ENCODE results near the gene POLR3H.
A peak's percentile ranks its signal among the peaks of the same experiment; 100 is the strongest.

POLR3H gene

DNA sequence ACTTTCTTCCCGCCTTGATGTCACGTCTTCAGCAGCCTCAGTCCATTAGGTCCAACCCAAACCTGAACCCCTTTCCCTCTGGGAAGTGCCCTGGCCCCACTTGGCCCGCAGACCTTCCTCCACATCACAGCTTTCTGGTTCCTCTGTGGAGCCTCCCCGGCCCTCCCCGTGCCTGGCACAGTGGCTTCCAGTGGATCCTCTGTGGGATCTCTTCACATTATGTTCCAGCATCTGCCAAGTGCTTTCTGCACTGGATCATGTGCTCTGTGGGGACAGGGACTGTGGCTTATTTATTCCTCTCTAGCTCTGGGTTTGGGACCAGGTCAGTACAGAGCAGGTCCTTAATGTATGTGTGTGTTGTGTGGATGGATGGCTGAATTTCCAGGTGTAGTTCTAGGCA is 30.9 kb downstream of the POLR3H start:
- no peak for DNase-seq

GRCh38 chr22:41512421-41513194 is 31.7 kb downstream of the POLR3H start:
- DNase-seq: peak; percentile 54

GRCh38 chr22:41511521-41511968 is 32.7 kb downstream of the POLR3H start:
- no peak for DNase-seq

DNA sequence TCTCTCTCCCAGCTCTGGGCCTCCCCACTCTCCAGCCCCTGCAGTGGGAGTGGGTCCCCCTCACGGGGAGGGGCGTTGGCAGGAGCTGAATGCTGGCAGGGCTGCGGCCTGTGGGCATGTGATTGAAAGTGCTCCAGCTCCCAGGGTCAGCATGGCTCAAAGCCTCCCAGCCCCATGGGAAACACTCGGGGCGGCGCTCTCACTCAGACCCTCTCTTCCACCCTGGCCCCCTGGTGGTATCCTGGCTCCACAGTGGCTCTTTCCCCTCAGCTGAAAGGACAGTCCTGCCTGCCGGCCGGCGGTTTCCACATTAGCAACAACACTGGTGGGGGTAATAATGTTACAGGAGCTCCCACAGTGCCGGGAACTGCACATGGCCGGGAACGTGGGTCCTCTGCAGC is 35.5 kb downstream of the POLR3H start:
- no peak for DNase-seq

DNA sequence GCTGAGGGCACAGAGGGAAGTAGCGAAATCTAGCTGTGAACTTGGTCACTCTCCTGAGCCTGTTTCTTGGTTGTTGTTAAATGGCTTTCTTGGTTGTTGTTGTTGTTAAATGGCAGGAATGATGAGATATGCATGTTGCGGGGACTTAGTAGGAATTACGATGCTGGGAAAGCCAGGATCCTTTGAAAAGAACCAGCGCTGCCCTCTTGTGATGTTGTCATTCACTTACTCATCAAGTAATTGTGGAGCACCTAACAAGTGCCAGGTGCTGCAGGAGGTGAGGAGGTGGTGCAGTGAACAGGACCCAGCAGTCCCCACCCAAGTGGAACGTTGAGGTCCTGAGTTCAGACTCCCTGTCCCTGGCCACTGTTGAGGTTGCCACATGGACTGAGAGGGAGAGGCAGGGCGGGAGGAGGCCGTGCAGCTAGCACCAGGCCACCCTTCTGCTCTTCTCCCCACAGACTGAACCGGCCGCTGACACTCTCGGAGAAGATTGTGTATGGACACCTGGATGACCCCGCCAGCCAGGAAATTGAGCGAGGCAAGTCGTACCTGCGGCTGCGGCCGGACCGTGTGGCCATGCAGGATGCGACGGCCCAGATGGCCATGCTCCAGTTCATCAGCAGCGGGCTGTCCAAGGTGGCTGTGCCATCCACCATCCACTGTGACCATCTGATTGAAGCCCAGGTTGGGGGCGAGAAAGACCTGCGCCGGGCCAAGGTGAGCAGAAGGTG is 36.8 kb downstream of the POLR3H start:
- DNase-seq: no peak

- DNase-seq: no peak
Measured at GRCh38 chr22:41505511-41506220, 38.6 kb downstream of the POLR3H start.

DNA sequence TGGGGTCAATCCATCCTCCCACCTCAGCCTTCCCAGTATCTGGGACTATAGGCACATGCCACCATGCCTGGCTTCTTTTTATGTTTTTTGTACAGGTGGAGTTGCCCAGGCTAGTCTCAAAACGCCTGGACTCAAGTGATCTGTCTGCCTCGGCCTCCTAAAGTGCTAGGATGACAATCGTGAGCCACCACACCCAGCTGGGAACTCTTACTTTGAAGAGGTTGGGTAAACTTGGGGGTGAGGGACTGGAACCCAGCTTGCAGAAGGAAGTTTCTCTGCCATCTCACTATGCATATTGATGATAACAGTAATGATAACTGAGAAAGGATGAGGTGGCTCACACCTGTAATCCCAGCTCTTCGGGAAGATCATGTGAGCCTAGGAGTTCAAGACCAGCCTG is 39.5 kb downstream of the POLR3H start:
- DNase-seq: no peak

- DNase-seq: no peak
Measured at GRCh38 chr22:41504397-41504796, 39.9 kb downstream of the POLR3H start.

- DNase-seq: peak; percentile 23
Measured at GRCh38 chr22:41501209-41501608, 43.1 kb downstream of the POLR3H start.

DNA sequence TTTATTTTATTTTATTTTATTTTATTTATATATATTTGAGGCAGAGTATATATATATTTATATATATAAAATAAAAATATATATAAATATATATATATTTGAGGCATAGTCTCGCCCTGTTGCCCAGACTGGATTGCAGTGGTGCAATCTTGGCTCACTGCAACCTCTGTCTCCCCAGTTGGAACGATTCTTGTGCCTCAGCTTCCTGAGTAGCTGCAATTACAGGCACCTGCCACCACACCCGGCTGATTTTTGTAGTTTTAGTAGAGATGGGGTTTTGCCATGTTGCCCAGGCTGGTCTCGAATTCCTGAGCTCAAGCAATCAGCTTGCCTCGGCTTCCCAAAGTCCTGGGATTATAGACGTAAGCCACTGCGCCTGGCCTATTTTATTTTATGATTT is 44.0 kb downstream of the POLR3H start:
- DNase-seq: no peak

DNA sequence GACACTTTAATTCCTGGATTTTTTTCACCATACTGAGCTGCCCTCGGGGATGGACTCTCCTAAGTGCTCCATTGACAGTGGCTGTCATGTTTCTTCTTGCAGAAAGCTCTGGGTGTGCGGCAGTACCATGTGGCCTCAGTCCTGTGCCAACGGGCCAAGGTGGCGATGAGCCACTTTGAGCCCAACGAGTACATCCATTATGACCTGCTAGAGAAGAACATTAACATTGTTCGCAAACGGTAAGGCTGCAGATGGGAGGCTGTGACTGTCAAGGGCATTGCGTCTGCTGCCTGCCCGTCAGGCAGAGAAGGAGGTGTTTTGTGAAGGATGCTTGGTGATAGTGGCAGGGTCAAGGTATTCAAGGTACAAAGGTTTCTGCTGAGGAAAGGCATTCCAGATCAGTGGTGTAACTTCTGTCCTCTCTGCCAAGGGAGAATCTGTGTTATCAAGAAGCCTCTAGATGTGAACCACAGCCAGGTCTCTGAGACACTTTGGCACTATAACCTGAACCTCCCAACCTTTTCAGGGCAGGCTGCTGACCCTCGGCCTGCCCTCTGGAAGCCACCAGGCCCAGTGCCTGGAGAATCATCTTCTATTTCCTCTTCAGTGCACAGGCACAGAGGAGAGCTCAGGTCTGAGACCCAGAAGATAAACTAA is 44.5 kb downstream of the POLR3H start:
- DNase-seq: no peak

DNA sequence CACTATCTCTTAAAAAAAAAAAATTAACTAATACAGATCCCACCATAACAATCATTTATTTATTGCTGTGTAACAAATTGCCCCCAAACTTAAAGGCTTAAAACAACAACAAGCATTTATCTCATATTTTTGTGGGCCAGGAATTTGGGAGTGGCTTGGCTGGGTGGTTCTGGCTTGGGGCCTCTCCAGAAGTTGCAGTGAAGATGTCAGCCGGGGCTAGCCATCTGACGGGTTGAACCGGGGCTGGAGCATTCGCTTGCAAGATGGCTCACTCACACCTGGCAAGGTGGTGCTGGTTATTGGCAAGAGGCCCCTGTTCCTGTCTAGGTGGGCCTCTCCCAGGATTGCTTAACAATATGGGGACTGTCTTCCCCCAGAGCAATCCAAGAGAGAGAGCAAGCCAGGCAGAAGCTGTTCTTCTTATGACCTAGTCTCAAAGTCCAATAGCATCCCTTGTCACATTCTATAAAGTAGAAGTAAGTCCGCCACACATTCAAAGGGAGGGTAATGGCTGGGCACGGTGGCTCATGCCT is 45.9 kb downstream of the POLR3H start:
- DNase-seq: no peak

DNA sequence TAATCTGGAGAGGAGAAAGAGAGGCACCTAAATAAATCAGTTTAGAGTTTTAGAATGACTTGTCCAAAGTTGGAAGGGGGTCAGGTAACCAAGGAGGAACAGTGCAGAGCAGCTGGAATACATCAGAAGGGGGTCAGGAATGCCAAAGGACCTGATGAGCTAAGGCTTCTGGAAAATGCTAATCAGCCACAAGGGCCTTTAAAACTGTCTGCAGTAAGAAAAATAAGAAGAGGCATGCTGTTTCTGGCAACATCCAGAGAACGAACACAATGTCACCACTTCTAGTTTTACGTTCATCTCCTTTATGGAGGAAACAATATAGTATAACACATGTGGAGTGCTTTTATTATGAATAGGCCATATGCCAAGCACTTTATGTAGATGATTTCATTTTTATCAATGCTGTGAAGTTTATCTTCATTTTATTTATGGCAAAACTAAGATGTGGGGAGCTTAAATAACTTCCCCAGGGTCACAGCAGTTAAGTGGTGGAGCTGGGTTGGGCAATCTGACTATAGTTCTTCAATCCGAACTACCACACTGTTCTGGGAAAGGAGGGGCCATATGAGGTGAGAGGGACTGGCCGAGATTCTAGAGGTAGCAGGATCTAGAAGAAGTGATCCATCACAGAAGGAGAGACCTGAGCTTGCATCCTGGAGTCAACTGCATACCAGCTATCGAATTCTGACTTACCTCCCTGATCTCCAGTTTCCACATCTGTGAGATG is 52.7 kb downstream of the POLR3H start:
- DNase-seq: no peak

DNA sequence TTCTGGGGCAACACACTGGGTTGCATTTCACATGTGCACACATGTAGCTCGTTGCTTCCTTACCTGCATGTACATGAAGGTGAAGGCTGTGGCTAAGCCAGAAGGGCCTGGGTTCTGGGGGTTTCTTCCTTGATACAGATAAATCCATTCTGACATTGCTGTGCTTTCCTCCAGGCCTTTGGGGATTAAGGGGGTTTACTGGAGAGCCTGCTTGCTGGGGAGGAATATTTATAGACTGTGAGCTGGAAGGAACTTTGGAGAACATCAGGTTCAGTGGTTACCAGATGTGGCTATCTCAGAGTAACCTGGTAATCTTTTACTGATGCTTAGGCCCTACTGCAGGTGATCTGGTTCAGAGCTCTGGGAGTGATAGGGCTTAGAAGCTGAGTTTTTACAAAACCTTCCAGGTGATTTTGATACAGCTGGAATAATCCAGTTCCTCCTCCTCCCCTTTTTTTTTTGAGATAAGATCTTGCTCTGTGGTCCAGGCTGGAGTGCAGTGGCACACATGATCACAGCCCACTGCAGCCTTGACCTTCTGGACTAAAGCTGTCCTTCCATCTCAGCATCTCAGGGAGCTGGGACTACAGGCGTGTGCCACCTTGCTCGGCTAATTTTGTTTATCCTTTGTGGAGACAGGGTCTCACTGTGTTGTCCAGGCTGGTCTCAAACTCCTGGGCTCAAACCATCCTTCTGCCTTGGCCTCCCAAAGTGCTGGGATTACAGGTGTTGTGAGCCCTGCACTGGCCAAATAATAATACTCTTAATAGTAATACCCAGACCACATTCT is 55.5 kb downstream of the POLR3H start:
- DNase-seq: no peak

DNA sequence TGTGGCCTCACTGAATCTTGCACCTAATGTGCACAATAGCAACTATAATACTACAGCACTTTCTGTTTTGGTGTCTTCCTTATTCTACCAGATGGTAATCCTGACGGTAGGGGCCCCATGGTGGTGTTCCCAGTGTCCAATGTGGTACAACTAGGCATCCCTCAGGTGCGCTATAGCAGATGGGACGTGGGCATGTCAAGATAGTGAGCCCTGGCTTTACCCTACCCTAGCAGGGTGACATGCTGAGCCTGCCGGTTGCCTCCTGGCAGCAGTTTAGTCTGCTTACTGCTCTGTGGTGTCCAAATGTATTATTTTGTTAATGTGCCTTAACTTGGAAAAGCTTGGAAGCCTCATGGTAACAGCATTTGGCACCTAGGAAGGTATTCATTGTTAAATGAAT is 56.2 kb downstream of the POLR3H start:
- no peak for DNase-seq

- DNase-seq: no peak
Measured at GRCh38 chr22:41487037-41487935, 57.0 kb downstream of the POLR3H start.

- no peak for DNase-seq
Measured at GRCh38 chr22:41485033-41485432, 59.2 kb downstream of the POLR3H start.

- DNase-seq: peak; percentile 70
Measured at GRCh38 chr22:41482319-41482935, 61.8 kb downstream of the POLR3H start.

DNA sequence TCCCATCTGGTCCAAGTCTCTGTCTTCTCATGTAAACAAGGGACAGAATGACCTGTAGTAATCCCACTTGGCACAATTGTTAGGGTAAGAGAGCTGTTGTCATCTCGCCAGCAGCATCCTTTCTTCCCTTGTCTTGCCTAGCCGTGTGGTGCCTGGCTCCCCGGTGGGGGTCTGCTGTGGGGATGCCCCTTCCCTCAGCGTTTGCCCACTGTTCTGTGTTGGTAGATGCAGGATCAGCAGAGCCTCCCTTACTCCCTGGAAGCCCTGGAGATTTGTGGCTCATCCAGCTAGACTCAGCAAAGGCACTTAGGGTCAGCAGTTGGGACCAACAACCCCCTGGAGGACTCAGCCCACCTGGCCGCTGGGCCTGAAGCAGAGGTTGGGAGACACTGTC is 62.3 kb downstream of the POLR3H start:
- DNase-seq: no peak
